Endodermal cell (in vitro differentiated cells): ENCODE data around the gene BRD1. TPM values are rescaled to one million over a fixed set of nuclear protein-coding genes. Genes with fewer than 3 reads are reported as not detected.

ENCODE experiments used
- DNase-seq: peaks from one replicate; pipeline ENCODE4 v3.0.0-alpha.2; 2017
- H3K27ac ChIP-seq: 2 replicates; pipeline ENCODE4 v1.5.1; 2013; ENCODE audit warnings: mild to moderate bottlenecking, low read depth, low read length, moderate library complexity
- H3K27me3 ChIP-seq: 2 replicates; pipeline ENCODE4 v1.6.1; 2013; ENCODE audit warnings: mild to moderate bottlenecking, low read length, moderate library complexity; ENCODE audit not compliant: insufficient read depth, control insufficient read depth, poor library complexity, severe bottlenecking
- H3K36me3 ChIP-seq: 2 replicates; pipeline ENCODE4 v1.7.0; 2013; ENCODE audit warnings: mild to moderate bottlenecking, low read length, moderate library complexity; ENCODE audit not compliant: control insufficient read depth, insufficient read depth
- H3K4me1 ChIP-seq: one replicate; pipeline ENCODE4 v1.7.0; 2013; ENCODE audit warnings: low read length; ENCODE audit not compliant: control insufficient read depth, insufficient read depth
- H3K4me3 ChIP-seq: 2 replicates; pipeline ENCODE4 v1.5.1; 2013; ENCODE audit warnings: mild to moderate bottlenecking, low read length, moderate library complexity
- H3K9ac ChIP-seq: 2 replicates; pipeline ENCODE4 v1.6.1; 2013; ENCODE audit warnings: mild to moderate bottlenecking, low read length, moderate library complexity; ENCODE audit not compliant: poor library complexity, severe bottlenecking; ENCODE audit errors: extremely low read depth
- H3K9me3 ChIP-seq: 2 replicates; pipeline ENCODE4 v1.6.1; 2013; ENCODE audit warnings: mild to moderate bottlenecking, low read length, moderate library complexity; ENCODE audit not compliant: control insufficient read depth
- H3K27ac Mint-ChIP-seq: 2 replicates; pipeline ENCODE4 v1.8.0; 2020; ENCODE audit warnings: mixed read lengths
- H3K27me3 Mint-ChIP-seq: 2 replicates; pipeline ENCODE4 v1.8.0; 2021; ENCODE audit warnings: mild to moderate bottlenecking, mixed read lengths; ENCODE audit not compliant: insufficient read depth
- H3K36me3 Mint-ChIP-seq: 2 replicates; pipeline ENCODE4 v1.8.0; 2020; ENCODE audit warnings: low read depth, mixed read lengths
- H3K4me1 Mint-ChIP-seq: 2 replicates; pipeline ENCODE4 v1.8.0; 2020; ENCODE audit warnings: mixed read lengths
- H3K4me3 Mint-ChIP-seq: 2 replicates; pipeline ENCODE4 v1.8.0; 2020; ENCODE audit warnings: mild to moderate bottlenecking, moderate library complexity, mixed read lengths
- H3K9me3 Mint-ChIP-seq: 2 replicates; pipeline ENCODE4 v1.8.0; 2020; ENCODE audit warnings: mild to moderate bottlenecking, mixed read lengths
- WGBS, 2 experiments: methylation state at CpG; one replicate each; pipeline versions ENCODE4 v1.1.5 to v1.1.7; 2013; ENCODE audit warnings: missing lambda C conversion rate in 2 of 2, mixed read lengths in 1 of 2; ENCODE audit not compliant: insufficient coverage in 1 of 2, insufficient read length in 1 of 2; 5-methylcytosine and 5-hydroxymethylcytosine counted together
- long read RNA-seq, 4 experiments: library from polyadenylated mRNA in 2 of 4; library from RNA in 1 of 4; library from capped mRNA in 1 of 4; stranded (forward) in 3 of 4; unstranded in 1 of 4; transcript quantifications; one replicate each; pipeline ENCODE4 v2.0.0, GENCODE V29; 2020 to 2021; ENCODE audit warnings: inconsistent platforms in 1 of 4
- polyA plus RNA-seq, 2 experiments: library from polyadenylated mRNA; stranded (reverse); fragments of 50-300 nt; gene quantifications; one replicate each; pipeline ENCODE4 v1.2.3, GENCODE V29; 2013
- total RNA-seq, 2 donors: library from RNA; stranded (reverse); fragmentation: NEBNext Ultra II Directional in 1 of 2; extraction: Animal tissue kit (Norgen Biotek cat#: 25700) in 1 of 2; gene quantifications; 2 replicates in 1 of 2; 3 replicates in 1 of 2; pipeline ENCODE4 v1.2.1, GENCODE V29; 2021
- TF ChIP-seq, protein P1 (sequence below): fragments of 200-600 bp; sonication (generic); conservative IDR thresholded peaks from 2 replicates; pipeline ENCODE4 v1.5.0; 2021; ENCODE audit warnings: antibody characterized with exemption, mild to moderate bottlenecking

BRD1 gene
- 10 to 100 TPM; 49.5 to 54.9 TPM for total RNA-seq
- 39.8 TPM for polyA plus RNA-seq (2013, experiment 1 of 2)
- polyA plus RNA-seq (2013, experiment 2 of 2): 36.7 TPM
- long read RNA-seq, experiment 1, full-length matches to known transcripts: 4 of 25 reads
- long read RNA-seq, experiment 1, partial matches to known transcripts: 11 of 25 reads
- long read RNA-seq, experiment 1, other reads (novel, unspliced or antisense): 10 of 25 reads
- long read RNA-seq, experiment 2, full-length matches to known transcripts: 10 of 58 reads
- long read RNA-seq, experiment 2, partial matches to known transcripts: 11 of 58 reads
- long read RNA-seq, experiment 2, other reads (novel, unspliced or antisense): 37 of 58 reads
- long read RNA-seq, experiment 3, full-length matches to known transcripts: 6 of 25 reads
- long read RNA-seq, experiment 3, partial matches to known transcripts: 10 of 25 reads
- long read RNA-seq, experiment 3, other reads (novel, unspliced or antisense): 9 of 25 reads
- long read RNA-seq, experiment 4, partial matches to known transcripts: 0 of 1 reads
- long read RNA-seq, experiment 4, other reads (novel, unspliced or antisense): 1 of 1 reads

DNA sequence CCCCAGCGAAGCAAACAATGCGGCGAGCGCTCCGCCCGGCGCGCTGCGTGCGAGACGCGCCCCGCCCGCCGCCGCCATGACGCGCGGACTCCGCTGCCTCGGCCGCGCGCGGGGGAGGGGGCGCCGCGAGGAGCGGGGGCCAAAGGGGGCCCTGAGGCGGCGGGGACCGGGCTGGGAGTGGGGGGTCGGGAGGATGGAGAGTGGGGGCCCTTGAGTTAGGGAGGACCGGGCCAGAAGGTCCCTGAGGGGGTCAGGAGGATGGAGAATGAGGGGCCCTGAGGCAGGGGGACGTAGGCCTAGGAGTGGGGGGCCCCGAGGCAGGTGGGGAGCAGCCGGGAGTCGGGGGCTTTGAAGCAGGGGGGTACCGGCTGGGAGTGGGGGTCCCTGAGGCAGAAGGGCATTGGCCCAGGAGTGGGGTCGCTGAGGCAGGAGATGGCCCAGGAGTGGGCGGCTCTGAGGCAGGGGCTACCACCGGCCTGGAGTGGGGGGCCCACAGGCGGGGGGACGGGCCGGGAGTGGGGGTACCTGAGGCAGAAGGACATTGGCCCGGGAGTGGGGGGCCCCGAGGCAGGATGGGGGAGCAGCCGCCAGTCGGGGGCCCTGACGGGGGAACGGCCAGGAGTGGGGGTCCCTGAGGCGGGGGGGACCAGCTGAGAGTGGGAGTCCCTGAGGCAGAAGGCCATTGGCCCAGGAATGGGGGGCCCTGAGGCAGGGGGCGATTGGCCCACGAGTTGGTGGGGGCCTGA, at the start of gene BRD1:
BRD1 (minus strand) TSS at position 21 of the 746 bp plus-strand sequence. CDS start 3,556 bp downstream, outside the sequence.
- Mint-ChIP-seq H3K36me3 (peaks cover 32% of the 10 kb centered on the region), H3K27ac (peak within 1 kb of the TSS; percentile 84)

DNA sequence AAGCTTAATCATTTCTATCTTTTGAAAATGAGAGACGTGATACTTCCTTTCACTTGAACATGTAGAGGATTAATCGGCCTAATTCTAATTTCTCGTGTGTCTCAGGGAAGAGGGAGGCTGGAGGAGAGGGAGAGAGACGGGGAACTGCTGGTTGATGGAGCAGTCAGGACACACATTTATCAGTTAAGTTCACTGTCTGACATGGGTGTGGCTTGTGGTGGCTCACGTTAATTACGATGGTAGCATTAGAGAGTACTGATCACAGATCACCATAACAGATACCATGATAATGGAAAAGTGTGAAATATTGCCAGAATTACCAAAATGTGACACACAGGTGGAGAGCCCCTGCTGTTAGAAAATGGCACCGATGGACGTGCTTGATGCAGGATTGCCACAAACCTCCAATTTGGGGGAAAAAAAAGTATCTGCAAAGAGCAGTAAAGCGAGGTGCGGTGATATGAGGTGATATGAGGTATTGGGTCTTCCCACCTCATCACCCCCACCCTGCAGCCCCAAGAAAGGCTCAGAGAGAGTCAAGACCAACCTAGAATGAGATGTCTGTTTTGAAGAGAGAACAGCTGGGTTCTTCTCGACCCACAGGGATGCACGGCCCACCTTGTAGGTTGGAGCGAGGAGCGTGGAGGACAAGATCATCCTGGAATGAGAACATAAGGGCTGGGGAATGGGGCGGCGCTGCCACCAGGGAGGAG, 45.7 kb upstream of the BRD1 start:
- Mint-ChIP-seq H3K27ac (no peak overlapping the region), H3K9me3 (peaks cover 30% of the 10 kb centered on the region), H3K36me3 (peaks cover 52% of the 10 kb centered on the region), H3K27me3 (no peaks in the 10 kb centered on the region), H3K4me3 (no peak overlapping the region), H3K4me1 (no peaks in the 10 kb centered on the region)
- Histone ChIP-seq H3K27me3 (no peaks in the 10 kb centered on the region), H3K9ac (no peak overlapping the region), H3K27ac (no peak overlapping the region), H3K36me3 (peaks cover 30% of the 10 kb centered on the region), H3K4me3 (no peak overlapping the region), H3K9me3 (peaks cover 19% of the 10 kb centered on the region), H3K4me1 (no peaks in the 10 kb centered on the region)
- WGBS, 2 experiments: 90 to 98% methylated on average over 11 to 15 of the region's 16 CpGs
- TF ChIP-seq, protein P1, sequence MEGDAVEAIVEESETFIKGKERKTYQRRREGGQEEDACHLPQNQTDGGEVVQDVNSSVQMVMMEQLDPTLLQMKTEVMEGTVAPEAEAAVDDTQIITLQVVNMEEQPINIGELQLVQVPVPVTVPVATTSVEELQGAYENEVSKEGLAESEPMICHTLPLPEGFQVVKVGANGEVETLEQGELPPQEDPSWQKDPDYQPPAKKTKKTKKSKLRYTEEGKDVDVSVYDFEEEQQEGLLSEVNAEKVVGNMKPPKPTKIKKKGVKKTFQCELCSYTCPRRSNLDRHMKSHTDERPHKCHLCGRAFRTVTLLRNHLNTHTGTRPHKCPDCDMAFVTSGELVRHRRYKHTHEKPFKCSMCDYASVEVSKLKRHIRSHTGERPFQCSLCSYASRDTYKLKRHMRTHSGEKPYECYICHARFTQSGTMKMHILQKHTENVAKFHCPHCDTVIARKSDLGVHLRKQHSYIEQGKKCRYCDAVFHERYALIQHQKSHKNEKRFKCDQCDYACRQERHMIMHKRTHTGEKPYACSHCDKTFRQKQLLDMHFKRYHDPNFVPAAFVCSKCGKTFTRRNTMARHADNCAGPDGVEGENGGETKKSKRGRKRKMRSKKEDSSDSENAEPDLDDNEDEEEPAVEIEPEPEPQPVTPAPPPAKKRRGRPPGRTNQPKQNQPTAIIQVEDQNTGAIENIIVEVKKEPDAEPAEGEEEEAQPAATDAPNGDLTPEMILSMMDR: no peak
- DNase-seq: no peak

More for the DNA sequence above, at the start of gene BRD1:
- Histone ChIP-seq H3K9ac (peak within 1 kb of the TSS; percentile 87), H3K9me3 (peaks cover 7% of the 10 kb centered on the region), H3K27ac (peak within 1 kb of the TSS; percentile 66), H3K27me3 (no peaks in the 10 kb centered on the region), H3K4me1 (no peaks in the 10 kb centered on the region), H3K4me3 (peak within 1 kb of the TSS; percentile 88), H3K36me3 (peaks cover 24% of the 10 kb centered on the region)
- peaks cover 26% of the 10 kb centered on the region for H3K27me3 Mint-ChIP-seq
- peak within 1 kb of the TSS; percentile 80 for H3K4me3 Mint-ChIP-seq
- peaks cover 25% of the 10 kb centered on the region for H3K4me1 Mint-ChIP-seq
- DNase-seq: peak; percentile 67
- WGBS, 2 experiments: 0 to 23% methylated on average over 1 to 47 of the region's 54 CpGs
- TF ChIP-seq, protein P1: no peak
- peaks cover 33% of the 10 kb centered on the region for H3K9me3 Mint-ChIP-seq

DNA sequence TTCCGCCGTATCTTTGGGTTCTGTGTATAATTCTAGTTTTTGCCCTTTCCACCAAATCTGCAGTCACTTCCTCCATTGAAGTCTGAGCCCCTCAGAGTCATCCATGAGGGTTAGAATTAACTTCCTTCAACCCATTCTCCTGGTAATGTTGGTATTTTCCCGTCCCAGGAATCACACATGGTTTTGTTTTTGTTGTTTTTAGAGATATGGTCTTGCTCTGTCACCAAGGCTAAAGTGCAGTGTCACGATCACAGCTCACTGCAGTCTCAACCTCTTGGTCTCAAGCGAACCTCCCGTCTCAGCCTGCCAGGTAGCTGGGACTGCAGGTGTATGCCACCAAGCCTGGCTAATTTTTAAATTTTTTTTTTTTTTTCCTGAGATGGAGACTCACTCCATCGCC, 44.7 kb upstream of the BRD1 start:
- H3K27ac Mint-ChIP-seq: no peak overlapping the region
- H3K9ac ChIP-seq: no peak overlapping the region
- H3K36me3 ChIP-seq: peaks cover 32% of the 10 kb centered on the region
- no peak overlapping the region for H3K4me3 ChIP-seq
- H3K9me3 ChIP-seq: peaks cover 27% of the 10 kb centered on the region
- DNase-seq: no peak
- H3K9me3 Mint-ChIP-seq: peaks cover 28% of the 10 kb centered on the region
- H3K36me3 Mint-ChIP-seq: peaks cover 54% of the 10 kb centered on the region
- TF ChIP-seq, protein P1: no peak
- 96 to 100% methylated on average over 6 to 7 of the region's 7 CpGs for WGBS, 2 experiments
- H3K4me1 Mint-ChIP-seq: no peaks in the 10 kb centered on the region
- no peak overlapping the region for H3K27ac ChIP-seq
- no peaks in the 10 kb centered on the region for H3K27me3 ChIP-seq
- no peak overlapping the region for H3K4me3 Mint-ChIP-seq
- H3K4me1 ChIP-seq: no peaks in the 10 kb centered on the region
- H3K27me3 Mint-ChIP-seq: no peaks in the 10 kb centered on the region
